HG03108 (cell line): Measurements from ENCODE around the gene SMC5.
"Not testable (repeated sequence)": the region's sequence is repeated elsewhere in the genome, so short reads cannot be mapped to it uniquely, and the experiment has no call there.

Source experiments
- ATAC-seq: cut with Tn5 transposase; IDR thresholded peaks from one replicate; pipeline ENCODE4 v1.9.1; 2021; ENCODE audit warnings: moderate library complexity; ENCODE audit not compliant: unreplicated experiment

The SMC5 gene

GRCh38 chr9:70262948-70263347, 4.2 kb downstream of the SMC5 start:
- ATAC-seq = no peak

GRCh38 chr9:70263421-70263820, 4.6 kb downstream of the SMC5 start:
- ATAC-seq = no peak

- no peak for ATAC-seq
Observed at GRCh38 chr9:70278305-70278704, 19.5 kb downstream of the SMC5 start.

GRCh38 chr9:70283848-70284247, 25.1 kb downstream of the SMC5 start:
- ATAC-seq = no peak

- ATAC-seq = no peak
Observed at GRCh38 chr9:70285246-70285645, 26.5 kb downstream of the SMC5 start.

- ATAC-seq = no peak
Observed at GRCh38 chr9:70285981-70286598, 27.3 kb downstream of the SMC5 start.

- ATAC-seq = no peak
Observed at GRCh38 chr9:70290626-70291025, 31.8 kb downstream of the SMC5 start.

- no peak for ATAC-seq
Observed at GRCh38 chr9:70291446-70291845, 32.7 kb downstream of the SMC5 start.

GRCh38 chr9:70292253-70292652, 33.5 kb downstream of the SMC5 start:
- no peak for ATAC-seq

- no peak for ATAC-seq
Observed at GRCh38 chr9:70293214-70293613, 34.4 kb downstream of the SMC5 start.

- no peak for ATAC-seq
Observed at GRCh38 chr9:70297141-70297540, 38.4 kb downstream of the SMC5 start.

- ATAC-seq = no peak
Observed at GRCh38 chr9:70298245-70298771, 39.5 kb downstream of the SMC5 start.

- ATAC-seq = no peak
Observed at GRCh38 chr9:70303268-70303667, 44.5 kb downstream of the SMC5 start.

GRCh38 chr9:70304810-70305209, 46.0 kb downstream of the SMC5 start:
- no peak for ATAC-seq

GRCh38 chr9:70315389-70315788, 56.6 kb downstream of the SMC5 start:
- no peak for ATAC-seq

- no peak for ATAC-seq
Observed at GRCh38 chr9:70318002-70318401, 59.2 kb downstream of the SMC5 start.

- ATAC-seq = no peak
Observed at GRCh38 chr9:70322096-70322495, 63.3 kb downstream of the SMC5 start.

GRCh38 chr9:70324963-70325362, 66.2 kb downstream of the SMC5 start:
- ATAC-seq = no peak

- not testable (repeated sequence) for ATAC-seq
Observed at GRCh38 chr9:70328625-70329024, 69.8 kb downstream of the SMC5 start.

- ATAC-seq = no peak
Observed at GRCh38 chr9:70340572-70340971, 81.8 kb downstream of the SMC5 start.

- ATAC-seq = no peak
Observed at GRCh38 chr9:70347046-70347445, 88.3 kb downstream of the SMC5 start.

- no peak for ATAC-seq
Observed at GRCh38 chr9:70352356-70352755, 93.6 kb downstream of the SMC5 start.

- no peak for ATAC-seq
Observed at GRCh38 chr9:70352802-70353201, 94.0 kb downstream of the SMC5 start.
